ENCODE data around the gene CD9.
"Not testable (repeated sequence)": the region's sequence is repeated elsewhere in the genome, so short reads cannot be mapped to it uniquely, and the experiment has no call there.

Gene CD9

GRCh38 chr12:6206327-6206726 lies 6.1 kb downstream of the CD9 start:
- H2AFZ ChIP-seq (ENCODE audit: low read depth, low read length) = no peak overlapping the region
- no peak overlapping the region for H3K27ac ChIP-seq (ENCODE audit: low read length)
- H3K79me2 ChIP-seq (ENCODE audit: insufficient read depth, low read length) = no peaks in the 10 kb centered on the region
- no peaks in the 10 kb centered on the region for H3K4me1 ChIP-seq (ENCODE audit: insufficient read depth, low read length)
- H3K4me3 ChIP-seq (ENCODE audit: low read depth in 1 of 2, low read length in 2 of 2) = no peak overlapping the region
- TF ChIP-seq CTCF (IDR thresholded peaks at IDR 0.05; ENCODE audit: borderline replicate concordance, extremely low read depth, low read length, poor library complexity, severe bottlenecking) (no peak), EZH2 (IDR thresholded peaks at IDR 0.05; ENCODE audit: borderline replicate concordance, low read depth, low read length, severe bottlenecking) (no peak)
- H3K4me2 ChIP-seq (ENCODE audit: insufficient read depth, low read length) = no peak overlapping the region
- H3K36me3 ChIP-seq (ENCODE audit: insufficient read depth, low read length) = no peaks in the 10 kb centered on the region
- no peak overlapping the region for H3K9ac ChIP-seq (ENCODE audit: low read depth, low read length)
- no peaks in the 10 kb centered on the region for H4K20me1 ChIP-seq (ENCODE audit: insufficient read depth, low read length)
- ATAC-seq (ENCODE audit: insufficient read depth, low read depth) = no peak
- DNase-seq = no peak
- no peaks in the 10 kb centered on the region for H3K9me3 ChIP-seq (ENCODE audit: insufficient read depth, low read length, severe bottlenecking)
- peaks cover 17% of the 10 kb centered on the region for H3K27me3 ChIP-seq (ENCODE audit: insufficient read depth, low read length, poor library complexity)

GRCh38 chr12:6207259-6207925 lies 7.2 kb downstream of the CD9 start:
- no peaks in the 10 kb centered on the region for H3K79me2 ChIP-seq (ENCODE audit: insufficient read depth, low read length)
- H3K4me1 ChIP-seq (ENCODE audit: insufficient read depth, low read length) = no peaks in the 10 kb centered on the region
- TF ChIP-seq CTCF (IDR thresholded peaks at IDR 0.05; ENCODE audit: borderline replicate concordance, extremely low read depth, low read length, poor library complexity, severe bottlenecking) = no peak
- TF ChIP-seq EZH2 (IDR thresholded peaks at IDR 0.05; ENCODE audit: borderline replicate concordance, low read depth, low read length, severe bottlenecking) = no peak
- DNase-seq (no peak), ATAC-seq (ENCODE audit: insufficient read depth, low read depth) (no peak)
- H3K9me3 ChIP-seq (ENCODE audit: insufficient read depth, low read length, severe bottlenecking) = no peaks in the 10 kb centered on the region
- no peak overlapping the region for H3K4me2 ChIP-seq (ENCODE audit: insufficient read depth, low read length)
- no peaks in the 10 kb centered on the region for H4K20me1 ChIP-seq (ENCODE audit: insufficient read depth, low read length)
- no peak overlapping the region for H3K27ac ChIP-seq (ENCODE audit: low read length)
- no peak overlapping the region for H3K9ac ChIP-seq (ENCODE audit: low read depth, low read length)
- no peaks in the 10 kb centered on the region for H3K36me3 ChIP-seq (ENCODE audit: insufficient read depth, low read length)
- H3K27me3 ChIP-seq (ENCODE audit: insufficient read depth, low read length, poor library complexity) = peaks cover 15% of the 10 kb centered on the region
- H3K4me3 ChIP-seq (ENCODE audit: low read depth in 1 of 2, low read length in 2 of 2) = no peak overlapping the region
- no peak overlapping the region for H2AFZ ChIP-seq (ENCODE audit: low read depth, low read length)

GRCh38 chr12:6208130-6208529 lies 7.9 kb downstream of the CD9 start:
- H3K9ac ChIP-seq (ENCODE audit: low read depth, low read length) = no peak overlapping the region
- H3K36me3 ChIP-seq (ENCODE audit: insufficient read depth, low read length) = no peaks in the 10 kb centered on the region
- H3K4me2 ChIP-seq (ENCODE audit: insufficient read depth, low read length) = no peak overlapping the region
- peaks cover 17% of the 10 kb centered on the region for H3K27me3 ChIP-seq (ENCODE audit: insufficient read depth, low read length, poor library complexity)
- no peaks in the 10 kb centered on the region for H3K4me1 ChIP-seq (ENCODE audit: insufficient read depth, low read length)
- no peak overlapping the region for H2AFZ ChIP-seq (ENCODE audit: low read depth, low read length)
- no peaks in the 10 kb centered on the region for H4K20me1 ChIP-seq (ENCODE audit: insufficient read depth, low read length)
- no peak overlapping the region for H3K4me3 ChIP-seq (ENCODE audit: low read depth in 1 of 2, low read length in 2 of 2)
- H3K27ac ChIP-seq (ENCODE audit: low read length) = no peak overlapping the region
- ATAC-seq (ENCODE audit: insufficient read depth, low read depth) = no peak
- DNase-seq = no peak
- no peaks in the 10 kb centered on the region for H3K79me2 ChIP-seq (ENCODE audit: insufficient read depth, low read length)
- H3K9me3 ChIP-seq (ENCODE audit: insufficient read depth, low read length, severe bottlenecking) = no peaks in the 10 kb centered on the region
- TF ChIP-seq CTCF (IDR thresholded peaks at IDR 0.05; ENCODE audit: borderline replicate concordance, extremely low read depth, low read length, poor library complexity, severe bottlenecking) (no peak), EZH2 (IDR thresholded peaks at IDR 0.05; ENCODE audit: borderline replicate concordance, low read depth, low read length, severe bottlenecking) (no peak)

- H3K79me2 ChIP-seq (ENCODE audit: insufficient read depth, low read length); H4K20me1 ChIP-seq (ENCODE audit: insufficient read depth, low read length); H3K4me1 ChIP-seq (ENCODE audit: insufficient read depth, low read length); H3K9ac ChIP-seq (ENCODE audit: low read depth, low read length); H3K4me2 ChIP-seq (ENCODE audit: insufficient read depth, low read length); H3K9me3 ChIP-seq (ENCODE audit: insufficient read depth, low read length, severe bottlenecking); DNase-seq; H2AFZ ChIP-seq (ENCODE audit: low read depth, low read length); H3K27ac ChIP-seq (ENCODE audit: low read length); H3K4me3 ChIP-seq (ENCODE audit: low read depth in 1 of 2, low read length in 2 of 2); ATAC-seq (ENCODE audit: insufficient read depth, low read depth); H3K36me3 ChIP-seq (ENCODE audit: insufficient read depth, low read length): not testable (repeated sequence)
- peaks cover 23% of the 10 kb centered on the region for H3K27me3 ChIP-seq (ENCODE audit: insufficient read depth, low read length, poor library complexity)
These were observed 9.2 kb downstream of the CD9 start for GRCh38 chr12:6209428-6209827.

All from DND-41 (cell line).